K562 (cell line): ENCODE results near the gene ATF1. TPM values are rescaled to one million over a fixed set of nuclear protein-coding genes. Genes with fewer than 3 reads are reported as not detected.

Experiments
- BHLHE40 ChIP-seq: IDR thresholded peaks from 2 replicates; pipeline ENCODE4 v1.6.1; 2011; ENCODE audit warnings: low read length, improper control_type of control experiment
- CTBP1 ChIP-seq: fragments of 450-650 bp; IDR thresholded peaks from 2 replicates; pipeline ENCODE4 v1.6.1; 2016; ENCODE audit warnings: borderline replicate concordance
- EP400 ChIP-seq: fragments of 450-650 bp; IDR thresholded peaks from 2 replicates; pipeline ENCODE4 v1.6.1; 2017; ENCODE audit warnings: antibody characterized with exemption, mild to moderate bottlenecking, moderate library complexity
- ERF ChIP-seq: fragments of 450-650 bp; formaldehyde crosslinking; IDR thresholded peaks from 2 replicates; pipeline ENCODE4 v1.4.0; 2020; ENCODE audit warnings: mild to moderate bottlenecking, mixed read lengths
- L3MBTL2 ChIP-seq: fragments of 450-650 bp; IDR thresholded peaks from 2 replicates; pipeline ENCODE4 v1.6.1; 2016; ENCODE audit warnings: mild to moderate bottlenecking, moderate library complexity
- MTA3 ChIP-seq: fragments of 450-650 bp; formaldehyde crosslinking; IDR thresholded peaks from 2 replicates; pipeline ENCODE4 v1.6.1; 2017; ENCODE audit warnings: mild to moderate bottlenecking, borderline replicate concordance
- MYBL2 ChIP-seq, 2 experiments: fragments of 450-650 bp in 1 of 2; sonication (generic) in 1 of 2; formaldehyde crosslinking in 1 of 2; IDR thresholded peaks; 2 replicates each; pipeline versions ENCODE4 v1.6.1 to v1.8.1; 2017 to 2022; ENCODE audit warnings: borderline replicate concordance in 1 of 2, inconsistent platforms in 1 of 2, low read depth in 1 of 2, mild to moderate bottlenecking in 1 of 2, missing genetic modification reagents in 1 of 2, moderate library complexity in 1 of 2
- PHTF2 ChIP-seq: fragments of 250-450 bp; sonication (Bioruptor Pico); IDR thresholded peaks from 2 replicates; pipeline ENCODE4 v1.5.0; 2021; ENCODE audit warnings: mild to moderate bottlenecking
- POLR2H ChIP-seq: IDR thresholded peaks from 2 replicates; pipeline ENCODE4 v1.6.1; 2016; ENCODE audit warnings: missing genetic modification characterization, low read depth, mild to moderate bottlenecking, control low read depth, missing compliant biosample characterization, moderate library complexity
- SIN3A ChIP-seq, 2 experiments: fragments of 150-350 bp in 1 of 2; IDR thresholded peaks; 2 replicates each; pipeline ENCODE4 v1.6.1; 2011 to 2016; ENCODE audit warnings: borderline replicate concordance in 2 of 2, low read depth in 2 of 2, low read length in 2 of 2, mild to moderate bottlenecking in 2 of 2, moderate library complexity in 2 of 2; ENCODE audit not compliant: control insufficient read depth in 1 of 2
- SMAD1 ChIP-seq: fragments of 150-350 bp; IDR thresholded peaks from 2 replicates; pipeline ENCODE4 v1.6.1; 2014; ENCODE audit warnings: low read length, low read depth; ENCODE audit not compliant: partially characterized antibody
- TBP ChIP-seq: optimal IDR thresholded peaks from 2 replicates; pipeline ENCODE3; 2011; ENCODE audit warnings: low read depth, low read length, improper control_type of control experiment
- ZBTB1 ChIP-seq: sonication (generic); formaldehyde crosslinking; IDR thresholded peaks from 2 replicates; pipeline ENCODE4 v1.8.1; 2023; ENCODE audit warnings: missing genetic modification reagents, low read depth, mild to moderate bottlenecking, borderline replicate concordance
- ZNF224 ChIP-seq: sonication (generic); formaldehyde crosslinking; IDR thresholded peaks from 2 replicates; pipeline ENCODE4 v1.8.0; 2022; ENCODE audit warnings: mild to moderate bottlenecking, missing genetic modification reagents
- polyA plus RNA-seq, 8 experiments: library from polyadenylated mRNA; depleted of rRNA in 4 of 8; stranded (reverse) in 5 of 8; unstranded in 3 of 8; fragments of >200 nt; fragmentation: Nextera tagmentation in 2 of 8; fragmentation: Illumina TruSeq in 1 of 8; extraction: Ambion mirVana in 2 of 8; extraction: Trizol in 1 of 8; gene quantifications; 2 replicates each; pipeline versions ENCODE4 v1.2.1 to v1.2.3, GENCODE V29; 2011 to 2014; ENCODE audit warnings: inconsistent platforms in 1 of 8, missing spikeins in 1 of 8
- total RNA-seq, 7 experiments: library from RNA; depleted of rRNA in 6 of 7; stranded (reverse); fragments of >200 nt in 6 of 7; fragmentation: Illumina TruSeq in 2 of 7; extraction: Trizol in 2 of 7; gene quantifications; 2 replicates each; pipeline versions ENCODE4 v1.2.1 to v1.2.3, GENCODE V29; 2011 to 2021; ENCODE audit warnings: low replicate concordance in 1 of 7
- TF ChIP-seq, protein P1 (sequence below): sonication (generic); formaldehyde crosslinking; IDR thresholded peaks from 2 replicates; pipeline ENCODE4 v1.8.1; 2023; ENCODE audit warnings: mild to moderate bottlenecking, missing genetic modification reagents
- TF ChIP-seq, protein P2 (sequence below), 3 experiments: fragments of 200-800 bp in 1 of 3; fragments of 250-450 bp in 1 of 3; fragments of 450-650 bp in 1 of 3; sonication (Bioruptor Pico) in 1 of 3; sonication (Bioruptor generic) in 1 of 3; formaldehyde crosslinking in 1 of 3; IDR thresholded peaks; 2 replicates each; pipeline versions ENCODE4 v1.6.1 to v1.8.0; 2016 to 2022; ENCODE audit warnings: mild to moderate bottlenecking in 2 of 3, missing genetic modification characterization in 2 of 3, missing compliant biosample characterization in 1 of 3, moderate library complexity in 1 of 3

Gene ATF1
- total and polyA plus RNA-seq, 9 of the 15 experiments (the other 6 are each of a cell fraction or from before 2014, with no cell fraction given): 19.8 to 83.5 (median 51.4) TPM

DNA sequence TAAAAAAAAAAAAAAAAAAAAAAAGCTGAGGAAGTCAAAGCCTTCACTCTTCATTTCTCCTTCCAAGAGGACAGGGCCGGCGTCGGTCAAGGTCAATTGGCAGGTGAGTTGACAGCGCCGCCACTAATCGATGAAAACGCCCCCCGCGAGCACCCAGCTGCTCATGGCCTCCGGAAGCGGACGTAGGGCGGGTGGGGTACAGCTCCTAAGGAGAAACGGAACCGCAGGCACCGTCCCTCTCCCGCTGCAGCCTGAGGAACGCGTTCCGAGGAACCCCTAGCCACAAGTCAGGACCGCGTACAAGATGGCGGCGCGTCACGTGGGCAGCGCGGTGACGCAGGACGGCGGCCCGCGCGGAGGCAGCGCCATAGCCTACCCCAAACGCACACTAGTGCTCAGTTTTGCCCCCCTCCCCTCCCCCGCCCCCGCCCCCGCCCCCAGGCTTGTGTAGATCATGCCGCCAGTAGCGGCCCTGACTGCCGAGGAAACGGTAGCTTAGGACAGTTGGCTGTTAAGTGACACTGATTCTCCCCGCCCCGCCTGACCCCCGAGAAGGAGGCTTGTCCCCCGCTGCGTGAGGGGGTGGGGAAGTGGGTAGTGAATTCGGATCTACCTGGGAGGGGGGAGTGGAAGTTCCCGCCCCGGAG is at the start of gene ATF1 (continued):
- no peak for TF ChIP-seq MYBL2 (IDR thresholded peaks at IDR 0.05; ENCODE audit: low read depth)
- no peak for TF ChIP-seq MYBL2 (CRISPR knock-in tag; IDR thresholded peaks at IDR 0.05; ENCODE audit: borderline replicate concordance)
- TF ChIP-seq PHTF2 (CRISPR knock-in tag): no peak
- no peak for TF ChIP-seq ZNF224 (CRISPR knock-in tag)
- TF ChIP-seq, protein P1, sequence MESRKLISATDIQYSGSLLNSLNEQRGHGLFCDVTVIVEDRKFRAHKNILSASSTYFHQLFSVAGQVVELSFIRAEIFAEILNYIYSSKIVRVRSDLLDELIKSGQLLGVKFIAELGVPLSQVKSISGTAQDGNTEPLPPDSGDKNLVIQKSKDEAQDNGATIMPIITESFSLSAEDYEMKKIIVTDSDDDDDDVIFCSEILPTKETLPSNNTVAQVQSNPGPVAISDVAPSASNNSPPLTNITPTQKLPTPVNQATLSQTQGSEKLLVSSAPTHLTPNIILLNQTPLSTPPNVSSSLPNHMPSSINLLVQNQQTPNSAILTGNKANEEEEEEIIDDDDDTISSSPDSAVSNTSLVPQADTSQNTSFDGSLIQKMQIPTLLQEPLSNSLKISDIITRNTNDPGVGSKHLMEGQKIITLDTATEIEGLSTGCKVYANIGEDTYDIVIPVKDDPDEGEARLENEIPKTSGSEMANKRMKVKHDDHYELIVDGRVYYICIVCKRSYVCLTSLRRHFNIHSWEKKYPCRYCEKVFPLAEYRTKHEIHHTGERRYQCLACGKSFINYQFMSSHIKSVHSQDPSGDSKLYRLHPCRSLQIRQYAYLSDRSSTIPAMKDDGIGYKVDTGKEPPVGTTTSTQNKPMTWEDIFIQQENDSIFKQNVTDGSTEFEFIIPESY (CRISPR knock-in tag): peak; percentile 27; the same call in 1 of the 2 replicates
- peak; percentile 92 for TF ChIP-seq ZBTB1 (CRISPR knock-in tag)
- TF ChIP-seq ERF (CRISPR knock-in tag): 0 out of 2 replicates have a peak, but pooled peaks have one; percentile 25
- TF ChIP-seq CTBP1: peak; percentile 61; the same call in 1 of the 2 replicates
- TF ChIP-seq MTA3: peak; percentile 90
- TF ChIP-seq BHLHE40: peak; percentile 93
- TF ChIP-seq POLR2H (tag): peak; percentile 90
- peak; percentile 78 for TF ChIP-seq TBP
- TF ChIP-seq SMAD1: peak; percentile 84
- TF ChIP-seq L3MBTL2: peak; percentile 83; the same call in 1 of the 2 replicates
- peak; percentile 97 for TF ChIP-seq EP400
- TF ChIP-seq, protein P2, sequence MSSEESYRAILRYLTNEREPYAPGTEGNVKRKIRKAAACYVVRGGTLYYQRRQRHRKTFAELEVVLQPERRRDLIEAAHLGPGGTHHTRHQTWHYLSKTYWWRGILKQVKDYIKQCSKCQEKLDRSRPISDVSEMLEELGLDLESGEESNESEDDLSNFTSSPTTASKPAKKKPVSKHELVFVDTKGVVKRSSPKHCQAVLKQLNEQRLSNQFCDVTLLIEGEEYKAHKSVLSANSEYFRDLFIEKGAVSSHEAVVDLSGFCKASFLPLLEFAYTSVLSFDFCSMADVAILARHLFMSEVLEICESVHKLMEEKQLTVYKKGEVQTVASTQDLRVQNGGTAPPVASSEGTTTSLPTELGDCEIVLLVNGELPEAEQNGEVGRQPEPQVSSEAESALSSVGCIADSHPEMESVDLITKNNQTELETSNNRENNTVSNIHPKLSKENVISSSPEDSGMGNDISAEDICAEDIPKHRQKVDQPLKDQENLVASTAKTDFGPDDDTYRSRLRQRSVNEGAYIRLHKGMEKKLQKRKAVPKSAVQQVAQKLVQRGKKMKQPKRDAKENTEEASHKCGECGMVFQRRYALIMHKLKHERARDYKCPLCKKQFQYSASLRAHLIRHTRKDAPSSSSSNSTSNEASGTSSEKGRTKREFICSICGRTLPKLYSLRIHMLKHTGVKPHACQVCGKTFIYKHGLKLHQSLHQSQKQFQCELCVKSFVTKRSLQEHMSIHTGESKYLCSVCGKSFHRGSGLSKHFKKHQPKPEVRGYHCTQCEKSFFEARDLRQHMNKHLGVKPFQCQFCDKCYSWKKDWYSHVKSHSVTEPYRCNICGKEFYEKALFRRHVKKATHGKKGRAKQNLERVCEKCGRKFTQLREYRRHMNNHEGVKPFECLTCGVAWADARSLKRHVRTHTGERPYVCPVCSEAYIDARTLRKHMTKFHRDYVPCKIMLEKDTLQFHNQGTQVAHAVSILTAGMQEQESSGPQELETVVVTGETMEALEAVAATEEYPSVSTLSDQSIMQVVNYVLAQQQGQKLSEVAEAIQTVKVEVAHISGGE (CRISPR knock-in tag; IDR thresholded peaks at IDR 0.05): peak in 1 of 3 experiments; percentile 91; a peak in 3 of 6 replicates
- TF ChIP-seq SIN3A (IDR thresholded peaks at IDR 0.05; ENCODE audit: borderline replicate concordance in 2 of 2, control insufficient read depth in 1 of 2, low read depth in 2 of 2, low read length in 2 of 2): peak; percentile 29 to 79; a peak in 1 of 4 replicates
